GM12875 (cell line): ENCODE measurements around the gene FRMPD1.

Experiments
- H3K4me3 ChIP-seq: one replicate; pipeline ENCODE4 v1.5.1; 2011; ENCODE audit warnings: low read depth, low read length, control low read depth
- TF ChIP-seq, protein P1 (sequence below): IDR thresholded peaks from 2 replicates; pipeline ENCODE4 v1.5.1; 2011; ENCODE audit warnings: low read depth, mild to moderate bottlenecking, control low read depth, inconsistent platforms, low read length, moderate library complexity, borderline replicate concordance; ENCODE audit not compliant: insufficient read depth

FRMPD1 gene

DNA sequence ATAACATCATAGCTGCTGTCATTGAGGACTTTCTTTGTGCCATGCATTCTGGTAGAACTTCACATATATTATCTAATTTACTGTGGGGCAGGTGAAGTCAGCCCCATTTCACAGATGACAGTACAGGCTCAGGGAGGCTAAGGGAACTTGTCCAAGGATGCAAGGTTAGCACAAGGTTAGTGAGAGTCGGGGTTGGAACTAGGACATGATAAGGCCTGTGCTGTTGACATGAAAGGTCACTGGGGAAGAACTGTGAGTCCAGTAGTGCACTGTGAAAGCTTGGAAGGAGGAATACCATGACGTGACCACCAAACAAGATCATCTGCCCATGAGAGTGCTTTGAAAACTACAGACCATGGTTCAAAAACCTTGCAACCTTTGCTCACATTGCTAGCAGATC is 26.7 kb downstream of the FRMPD1 start:
- no peak overlapping the region for H3K4me3 ChIP-seq
- TF ChIP-seq, protein P1, sequence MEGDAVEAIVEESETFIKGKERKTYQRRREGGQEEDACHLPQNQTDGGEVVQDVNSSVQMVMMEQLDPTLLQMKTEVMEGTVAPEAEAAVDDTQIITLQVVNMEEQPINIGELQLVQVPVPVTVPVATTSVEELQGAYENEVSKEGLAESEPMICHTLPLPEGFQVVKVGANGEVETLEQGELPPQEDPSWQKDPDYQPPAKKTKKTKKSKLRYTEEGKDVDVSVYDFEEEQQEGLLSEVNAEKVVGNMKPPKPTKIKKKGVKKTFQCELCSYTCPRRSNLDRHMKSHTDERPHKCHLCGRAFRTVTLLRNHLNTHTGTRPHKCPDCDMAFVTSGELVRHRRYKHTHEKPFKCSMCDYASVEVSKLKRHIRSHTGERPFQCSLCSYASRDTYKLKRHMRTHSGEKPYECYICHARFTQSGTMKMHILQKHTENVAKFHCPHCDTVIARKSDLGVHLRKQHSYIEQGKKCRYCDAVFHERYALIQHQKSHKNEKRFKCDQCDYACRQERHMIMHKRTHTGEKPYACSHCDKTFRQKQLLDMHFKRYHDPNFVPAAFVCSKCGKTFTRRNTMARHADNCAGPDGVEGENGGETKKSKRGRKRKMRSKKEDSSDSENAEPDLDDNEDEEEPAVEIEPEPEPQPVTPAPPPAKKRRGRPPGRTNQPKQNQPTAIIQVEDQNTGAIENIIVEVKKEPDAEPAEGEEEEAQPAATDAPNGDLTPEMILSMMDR = no peak

DNA sequence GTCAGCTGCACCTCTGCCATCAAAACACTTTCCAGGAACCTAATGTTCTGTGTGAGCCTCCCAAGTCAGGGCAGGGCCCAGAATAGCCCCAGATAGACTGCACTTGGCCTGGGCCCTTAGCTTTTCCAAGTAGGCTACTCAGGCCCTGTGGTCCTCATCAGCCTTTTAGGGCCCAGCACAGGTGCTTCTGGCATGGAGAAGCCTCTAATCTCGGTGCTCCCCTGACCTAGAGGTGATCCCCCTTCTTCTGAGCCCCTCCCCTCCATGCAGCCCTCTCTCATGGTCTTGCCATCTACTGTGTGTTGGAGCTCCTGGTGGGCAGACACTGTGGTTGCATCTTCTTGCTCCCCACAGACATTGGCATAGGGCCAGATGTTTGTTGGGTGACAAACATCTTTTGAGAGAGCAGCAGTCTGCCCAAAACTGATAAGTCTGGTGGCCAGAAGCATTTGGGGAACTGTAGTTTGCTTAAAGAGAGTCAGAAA is 28.1 kb downstream of the FRMPD1 start:
- H3K4me3 ChIP-seq = no peak overlapping the region
- TF ChIP-seq, protein P1 = no peak

DNA sequence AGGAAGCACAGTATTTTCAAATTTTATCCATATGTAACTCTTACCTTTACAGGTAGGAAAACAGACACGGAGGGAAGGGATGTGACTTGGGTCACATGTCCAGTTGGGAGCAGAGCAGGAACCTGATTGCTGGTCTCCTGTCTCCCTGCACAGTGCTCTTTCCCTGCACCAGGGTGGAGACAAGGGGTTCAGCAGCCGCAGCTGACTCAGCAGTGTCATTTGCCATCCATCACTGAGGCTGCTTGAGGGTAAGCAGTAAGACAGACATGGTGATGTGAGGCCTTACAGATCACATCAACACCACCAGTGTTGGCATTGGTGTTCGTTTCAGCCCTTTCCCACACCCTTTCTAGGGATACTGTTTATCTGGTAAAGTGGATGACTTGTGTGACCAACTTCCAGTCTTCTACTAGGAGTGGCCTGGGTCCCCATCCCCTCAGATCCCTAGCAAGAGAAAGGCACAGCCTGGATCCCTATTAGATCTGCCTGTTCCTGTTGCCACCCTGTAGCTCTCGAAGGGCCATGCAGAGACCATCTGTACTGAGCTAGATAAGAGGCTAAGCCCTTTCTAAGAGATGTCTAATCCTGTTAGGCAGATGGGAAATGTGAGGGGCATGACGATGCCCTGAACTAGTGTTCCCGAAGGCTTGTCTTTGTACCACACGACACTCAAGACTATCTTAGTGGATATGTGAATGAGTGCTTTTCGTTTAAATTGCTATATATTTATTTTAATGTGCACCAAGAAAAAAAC is 29.1 kb downstream of the FRMPD1 start:
- H3K4me3 ChIP-seq = no peak overlapping the region
- TF ChIP-seq, protein P1 = no peak

DNA sequence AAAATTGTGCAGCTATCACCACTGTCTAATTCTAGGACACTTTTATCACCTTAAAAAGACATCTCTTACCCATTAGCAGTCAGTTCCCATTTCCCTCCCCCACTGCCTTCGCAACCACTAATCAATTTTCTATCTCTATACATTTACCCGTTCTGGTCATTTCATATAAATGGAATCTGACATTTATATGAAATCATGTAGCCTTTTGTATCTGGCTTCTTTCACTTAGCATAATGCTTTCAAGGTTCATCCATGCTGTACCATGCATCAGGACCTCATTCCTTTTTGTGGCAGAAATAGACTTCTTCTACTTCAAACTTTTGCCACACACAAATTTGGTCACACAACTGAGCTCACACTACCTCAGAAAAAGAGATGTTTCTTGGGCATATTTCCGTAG is 32.2 kb downstream of the FRMPD1 start:
- H3K4me3 ChIP-seq = no peak overlapping the region
- TF ChIP-seq, protein P1 = no peak

DNA sequence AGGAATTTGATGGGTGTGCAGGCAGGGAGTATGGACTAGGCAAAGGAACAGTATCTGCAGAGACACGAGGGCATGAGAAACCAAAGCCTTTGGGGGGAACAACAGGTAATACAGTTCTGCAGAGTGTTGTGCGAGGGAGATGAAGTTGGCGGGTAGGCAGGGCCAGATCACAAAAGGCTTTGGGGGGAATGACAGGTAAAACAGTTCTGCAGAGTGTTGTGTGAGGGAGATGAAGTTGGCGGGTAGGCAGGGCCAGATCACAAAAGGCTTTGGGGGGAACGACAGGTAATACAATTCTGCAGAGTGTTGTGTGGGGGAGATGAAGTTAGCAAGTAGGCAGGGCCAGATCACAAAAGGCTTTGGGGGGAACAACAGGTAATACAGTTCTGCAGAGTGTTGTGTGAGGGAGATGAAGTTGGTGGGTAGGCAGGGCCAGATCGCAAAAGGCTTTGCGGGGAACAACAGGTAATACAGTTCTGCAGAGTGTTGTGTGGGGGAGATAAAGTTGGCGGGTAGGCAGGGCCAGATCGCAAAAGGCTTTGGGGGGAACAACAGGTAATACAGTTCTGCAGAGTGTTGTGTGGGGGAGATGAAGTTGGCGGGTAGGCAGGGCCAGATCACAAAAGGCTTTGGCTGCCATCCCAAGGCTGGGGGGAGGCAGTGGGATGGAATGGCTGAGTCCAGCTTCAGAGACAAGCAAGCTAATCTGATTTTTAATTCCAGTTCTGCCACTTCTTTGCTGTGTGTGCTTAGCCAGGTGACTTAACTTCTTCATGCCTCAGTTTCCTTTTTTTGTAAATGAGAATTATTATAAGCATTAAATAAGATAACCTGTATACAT is 33.0 kb downstream of the FRMPD1 start:
- TF ChIP-seq, protein P1 = no peak
- H3K4me3 ChIP-seq = no peak overlapping the region

DNA sequence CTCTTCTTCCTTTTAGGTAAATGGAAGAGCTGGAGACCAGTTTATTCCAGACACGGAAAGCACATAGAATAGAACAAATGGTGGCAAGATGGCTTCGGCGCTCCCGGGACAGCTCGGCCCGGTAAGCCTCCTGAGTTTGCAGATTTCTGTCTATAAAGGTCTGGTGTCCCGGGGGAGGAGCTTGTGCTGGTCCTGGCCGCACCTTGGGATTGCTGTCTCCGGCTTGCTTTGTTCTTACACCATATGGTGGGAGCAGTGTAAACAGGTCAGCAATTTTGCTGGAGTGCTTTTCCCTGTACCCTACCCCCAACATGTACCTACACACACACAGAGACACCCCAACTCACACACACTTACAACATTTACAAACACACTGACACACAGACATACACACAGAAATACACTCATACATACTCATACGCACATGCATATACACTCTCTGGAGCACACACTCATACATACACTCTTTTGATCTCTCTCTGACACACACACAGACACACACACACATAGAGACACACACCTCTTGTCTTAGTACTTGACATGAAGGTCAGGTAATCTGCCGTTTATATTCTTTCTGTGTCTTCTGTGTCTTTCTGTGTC is 42.0 kb downstream of the FRMPD1 start:
- TF ChIP-seq, protein P1 = no peak
- H3K4me3 ChIP-seq = no peak overlapping the region
